Measurements from ENCODE around the gene NAV1.
"Not testable (repeated sequence)": the region's sequence is repeated elsewhere in the genome, so short reads cannot be mapped to it uniquely, and the experiment has no call there.

The NAV1 gene

GRCh38 chr1:201538612-201539551, at the start of gene NAV1:
TSS of gene NAV1 (plus strand) at chr1:201539127. CDS start at chr1:201622885, 83,758 bp downstream.
- DNase-seq (ENCODE audit: low read depth): no peak

GRCh38 chr1:201489643-201490261, 49.2 kb upstream of the NAV1 start:
- no peak for DNase-seq (ENCODE audit: low read depth)

- DNase-seq (ENCODE audit: low read depth): no peak
These were observed 48.2 kb upstream of the NAV1 start for GRCh38 chr1:201490708-201491131.

GRCh38 chr1:201491896-201492511, 46.9 kb upstream of the NAV1 start:
- DNase-seq (ENCODE audit: low read depth): no peak

GRCh38 chr1:201493026-201493656, 45.8 kb upstream of the NAV1 start:
- DNase-seq (ENCODE audit: low read depth): not testable (repeated sequence)

GRCh38 chr1:201493757-201494617, 44.9 kb upstream of the NAV1 start:
- DNase-seq (ENCODE audit: low read depth): no peak

GRCh38 chr1:201495551-201496295, 43.2 kb upstream of the NAV1 start:
- no peak for DNase-seq (ENCODE audit: low read depth)

GRCh38 chr1:201496296-201496690, 42.6 kb upstream of the NAV1 start:
- no peak for DNase-seq (ENCODE audit: low read depth)

- no peak for DNase-seq (ENCODE audit: low read depth)
These were observed 40.9 kb upstream of the NAV1 start for GRCh38 chr1:201497935-201498509.

GRCh38 chr1:201498621-201499020, 40.3 kb upstream of the NAV1 start:
- no peak for DNase-seq (ENCODE audit: low read depth)

- DNase-seq (ENCODE audit: low read depth): no peak
These were observed 39.7 kb upstream of the NAV1 start for GRCh38 chr1:201499191-201499590.

- no peak for DNase-seq (ENCODE audit: low read depth)
These were observed 38.9 kb upstream of the NAV1 start for GRCh38 chr1:201499795-201500669.

GRCh38 chr1:201500670-201501120, 38.2 kb upstream of the NAV1 start:
- DNase-seq (ENCODE audit: low read depth): no peak

GRCh38 chr1:201501144-201501543, 37.8 kb upstream of the NAV1 start:
- DNase-seq (ENCODE audit: low read depth): no peak

- no peak for DNase-seq (ENCODE audit: low read depth)
These were observed 37.0 kb upstream of the NAV1 start for GRCh38 chr1:201501812-201502510.

GRCh38 chr1:201502511-201502857, 36.4 kb upstream of the NAV1 start:
- no peak for DNase-seq (ENCODE audit: low read depth)

- no peak for DNase-seq (ENCODE audit: low read depth)
These were observed 35.3 kb upstream of the NAV1 start for GRCh38 chr1:201503397-201504176.

GRCh38 chr1:201504179-201504631, 34.7 kb upstream of the NAV1 start:
- no peak for DNase-seq (ENCODE audit: low read depth)
